GM23338 (cell line): ENCODE data around the gene FAM168B. TPM values are rescaled to one million over a fixed set of nuclear protein-coding genes. Genes with fewer than 3 reads are reported as not detected.

Experiments
- ATAC-seq: fragments of 200-7000 bp; cut with Tn5 transposase; 3 replicates; pipeline ENCODE4 v1.9.1; 2020
- DNase-seq: peaks from one replicate; pipeline ENCODE4 v3.0.0-alpha.2; 2015; ENCODE audit warnings: low spot score
- H2AFZ ChIP-seq: fragments of 200-600 bp; sonication (generic); 2 replicates; pipeline ENCODE4 v1.8.0; 2016; ENCODE audit warnings: antibody characterized with exemption, mild to moderate bottlenecking, moderate library complexity
- H3F3A ChIP-seq: fragments of 200-600 bp; sonication (generic); replicated peaks from 2 replicates; pipeline ENCODE4 v1.8.0; 2017; ENCODE audit warnings: antibody characterized with exemption, mixed run types, low read depth
- H3K27ac ChIP-seq: fragments of 200-600 bp; sonication (generic); 2 replicates; pipeline ENCODE4 v1.6.1; 2016; ENCODE audit warnings: low read depth
- H3K27me3 ChIP-seq: fragments of 200-600 bp; sonication (generic); 2 replicates; pipeline ENCODE4 v1.8.0; 2016; ENCODE audit warnings: mild to moderate bottlenecking, mixed run types, moderate library complexity; ENCODE audit not compliant: insufficient read depth
- H3K36me3 ChIP-seq: fragments of 200-600 bp; sonication (generic); 2 replicates; pipeline ENCODE4 v1.8.0; 2016; ENCODE audit warnings: mild to moderate bottlenecking; ENCODE audit not compliant: insufficient read depth
- H3K4me1 ChIP-seq: fragments of 200-600 bp; sonication (generic); 2 replicates; pipeline ENCODE4 v1.8.0; 2016; ENCODE audit warnings: mild to moderate bottlenecking, moderate library complexity; ENCODE audit not compliant: insufficient read depth
- H3K4me2 ChIP-seq: fragments of 200-600 bp; sonication (generic); 2 replicates; pipeline ENCODE4 v1.7.1; 2017; ENCODE audit warnings: mixed run types
- H3K4me3 ChIP-seq: fragments of 200-600 bp; sonication (generic); 2 replicates; pipeline ENCODE4 v1.6.1; 2016; ENCODE audit warnings: mixed run types
- H3K79me2 ChIP-seq: fragments of 200-600 bp; sonication (generic); replicated peaks from 2 replicates; pipeline ENCODE4 v1.8.0; 2017; ENCODE audit warnings: mild to moderate bottlenecking; ENCODE audit not compliant: insufficient read depth
- H3K9me2 ChIP-seq: fragments of 200-600 bp; sonication (generic); 2 replicates; pipeline ENCODE4 v1.8.0; 2017; ENCODE audit not compliant: insufficient read depth
- H4K20me1 ChIP-seq: fragments of 200-600 bp; sonication (generic); replicated peaks from 2 replicates; pipeline ENCODE4 v1.8.0; 2017; ENCODE audit warnings: mild to moderate bottlenecking; ENCODE audit not compliant: insufficient read depth
- H3K27ac Mint-ChIP-seq: 2 replicates; pipeline ENCODE4 v1.8.0; 2020; ENCODE audit warnings: inconsistent platforms, mild to moderate bottlenecking, moderate library complexity, mixed read lengths
- H3K27me3 Mint-ChIP-seq: 3 replicates; pipeline ENCODE4 v1.8.0; 2022; ENCODE audit warnings: low read depth, mild to moderate bottlenecking, moderate library complexity, mixed read lengths, inconsistent platforms; ENCODE audit not compliant: insufficient read depth, poor library complexity
- H3K36me3 Mint-ChIP-seq: 3 replicates; pipeline ENCODE4 v1.8.0; 2021; ENCODE audit warnings: low read depth, mild to moderate bottlenecking, inconsistent platforms, moderate library complexity, mixed read lengths
- H3K4me1 Mint-ChIP-seq: 3 replicates; pipeline ENCODE4 v1.8.0; 2020; ENCODE audit warnings: mild to moderate bottlenecking, inconsistent platforms, mixed read lengths
- H3K4me3 Mint-ChIP-seq: 3 replicates; pipeline ENCODE4 v1.8.0; 2021; ENCODE audit warnings: moderate library complexity, mild to moderate bottlenecking, inconsistent platforms, mixed read lengths
- H3K9me3 Mint-ChIP-seq: 3 replicates; pipeline ENCODE4 v1.8.0; 2020; ENCODE audit warnings: moderate library complexity, mild to moderate bottlenecking, inconsistent platforms, mixed read lengths
- CREB1 ChIP-seq: fragments of 250-450 bp; sonication (Bioruptor Pico); IDR thresholded peaks from 2 replicates; pipeline ENCODE4 v1.5.0; 2020; ENCODE audit warnings: low read depth, mild to moderate bottlenecking, moderate library complexity
- EZH2 ChIP-seq: fragments of 200-600 bp; sonication (generic); IDR thresholded peaks from one replicate; pipeline ENCODE4 v1.8.0; 2017; ENCODE audit warnings: antibody characterized with exemption, mild to moderate bottlenecking, low read depth; ENCODE audit not compliant: unreplicated experiment
- EZH2phosphoT487 ChIP-seq: fragments of 200-600 bp; sonication (generic); IDR thresholded peaks from one replicate; pipeline ENCODE4 v1.8.1; 2018; ENCODE audit warnings: antibody characterized with exemption; ENCODE audit not compliant: unreplicated experiment
- JUNB ChIP-seq: IDR thresholded peaks from one replicate; pipeline ENCODE4 v1.6.1; 2016; ENCODE audit warnings: antibody characterized with exemption; ENCODE audit not compliant: unreplicated experiment
- NANOG ChIP-seq: IDR thresholded peaks from 2 replicates; pipeline ENCODE4 v1.6.1; 2016; ENCODE audit warnings: antibody characterized with exemption, borderline replicate concordance
- POLR2AphosphoS5 ChIP-seq: IDR thresholded peaks from 2 replicates; pipeline ENCODE4 v1.6.1; 2016; ENCODE audit warnings: antibody characterized with exemption, low read depth
- STAT1 ChIP-seq: IDR thresholded peaks from one replicate; pipeline ENCODE4 v1.6.1; 2016; ENCODE audit warnings: antibody characterized with exemption; ENCODE audit not compliant: unreplicated experiment
- ZNF114 ChIP-seq: fragments of 250-450 bp; sonication (Bioruptor Pico); IDR thresholded peaks from 2 replicates; pipeline ENCODE4 v1.5.0; 2020; ENCODE audit warnings: mild to moderate bottlenecking, moderate library complexity
- ZNF331 ChIP-seq: fragments of 250-450 bp; sonication (Bioruptor Pico); IDR thresholded peaks from 2 replicates; pipeline ENCODE4 v1.5.0; 2020; ENCODE audit warnings: low read depth, mild to moderate bottlenecking, moderate library complexity
- polyA plus RNA-seq: library from polyadenylated mRNA; unstranded; fragments of >200 nt; fragmentation: Nextera tagmentation; extraction: Ambion mirVana; gene quantifications from 2 replicates; pipeline ENCODE4 v1.2.1, GENCODE V29; 2016
- total RNA-seq: library from RNA; depleted of rRNA; stranded (reverse); fragments of >200 nt; shearing (Covaris generic); gene quantifications from 2 replicates; pipeline ENCODE4 v1.2.3, GENCODE V29; 2014
- TF ChIP-seq, protein P1 (sequence below): IDR thresholded peaks from one replicate; pipeline ENCODE4 v1.6.1; 2018; ENCODE audit warnings: antibody characterized with exemption; ENCODE audit not compliant: unreplicated experiment
- TF ChIP-seq, protein P2 (sequence below): fragments of 250-450 bp; sonication (Bioruptor Pico); IDR thresholded peaks from 2 replicates; pipeline ENCODE4 v1.5.0; 2020; ENCODE audit warnings: mild to moderate bottlenecking, moderate library complexity
- TF ChIP-seq, protein P3 (sequence below): IDR thresholded peaks from 2 replicates; pipeline ENCODE4 v1.6.1; 2016; ENCODE audit warnings: antibody characterized with exemption

FAM168B gene
- total and polyA plus RNA-seq, 2 experiments from 2014 or later = 18.8 to 76.8 TPM

GRCh38 chr2:131050896-131051295 is 42.4 kb downstream of the FAM168B start:
- Histone ChIP-seq H3K79me2 (peaks cover 37% of the 10 kb centered on the region), H3K4me1 (no peaks in the 10 kb centered on the region), H3K9me2 (no peaks in the 10 kb centered on the region), H4K20me1 (peaks cover 58% of the 10 kb centered on the region), H3K36me3 (peaks cover 21% of the 10 kb centered on the region), H3K4me2 (no peak overlapping the region), H3K27me3 (no peaks in the 10 kb centered on the region), H3F3A (no peaks in the 10 kb centered on the region), H3K27ac (no peak overlapping the region), H2AFZ (no peak overlapping the region), H3K4me3 (no peak overlapping the region)
- no peaks in the 10 kb centered on the region for H3K9me3 Mint-ChIP-seq
- no peak overlapping the region for H3K27ac Mint-ChIP-seq
- H3K27me3 Mint-ChIP-seq = peaks cover 5% of the 10 kb centered on the region
- peaks cover 81% of the 10 kb centered on the region for H3K36me3 Mint-ChIP-seq
- TF ChIP-seq STAT1 = no peak
- TF ChIP-seq EZH2 = no peak
- TF ChIP-seq CREB1 = no peak
- TF ChIP-seq POLR2AphosphoS5 = no peak
- no peak for TF ChIP-seq JUNB
- no peak for TF ChIP-seq ZNF114 (CRISPR knock-in tag)
- TF ChIP-seq NANOG = no peak
- TF ChIP-seq, protein P1, sequence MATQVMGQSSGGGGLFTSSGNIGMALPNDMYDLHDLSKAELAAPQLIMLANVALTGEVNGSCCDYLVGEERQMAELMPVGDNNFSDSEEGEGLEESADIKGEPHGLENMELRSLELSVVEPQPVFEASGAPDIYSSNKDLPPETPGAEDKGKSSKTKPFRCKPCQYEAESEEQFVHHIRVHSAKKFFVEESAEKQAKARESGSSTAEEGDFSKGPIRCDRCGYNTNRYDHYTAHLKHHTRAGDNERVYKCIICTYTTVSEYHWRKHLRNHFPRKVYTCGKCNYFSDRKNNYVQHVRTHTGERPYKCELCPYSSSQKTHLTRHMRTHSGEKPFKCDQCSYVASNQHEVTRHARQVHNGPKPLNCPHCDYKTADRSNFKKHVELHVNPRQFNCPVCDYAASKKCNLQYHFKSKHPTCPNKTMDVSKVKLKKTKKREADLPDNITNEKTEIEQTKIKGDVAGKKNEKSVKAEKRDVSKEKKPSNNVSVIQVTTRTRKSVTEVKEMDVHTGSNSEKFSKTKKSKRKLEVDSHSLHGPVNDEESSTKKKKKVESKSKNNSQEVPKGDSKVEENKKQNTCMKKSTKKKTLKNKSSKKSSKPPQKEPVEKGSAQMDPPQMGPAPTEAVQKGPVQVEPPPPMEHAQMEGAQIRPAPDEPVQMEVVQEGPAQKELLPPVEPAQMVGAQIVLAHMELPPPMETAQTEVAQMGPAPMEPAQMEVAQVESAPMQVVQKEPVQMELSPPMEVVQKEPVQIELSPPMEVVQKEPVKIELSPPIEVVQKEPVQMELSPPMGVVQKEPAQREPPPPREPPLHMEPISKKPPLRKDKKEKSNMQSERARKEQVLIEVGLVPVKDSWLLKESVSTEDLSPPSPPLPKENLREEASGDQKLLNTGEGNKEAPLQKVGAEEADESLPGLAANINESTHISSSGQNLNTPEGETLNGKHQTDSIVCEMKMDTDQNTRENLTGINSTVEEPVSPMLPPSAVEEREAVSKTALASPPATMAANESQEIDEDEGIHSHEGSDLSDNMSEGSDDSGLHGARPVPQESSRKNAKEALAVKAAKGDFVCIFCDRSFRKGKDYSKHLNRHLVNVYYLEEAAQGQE = no peak
- TF ChIP-seq, protein P2, sequence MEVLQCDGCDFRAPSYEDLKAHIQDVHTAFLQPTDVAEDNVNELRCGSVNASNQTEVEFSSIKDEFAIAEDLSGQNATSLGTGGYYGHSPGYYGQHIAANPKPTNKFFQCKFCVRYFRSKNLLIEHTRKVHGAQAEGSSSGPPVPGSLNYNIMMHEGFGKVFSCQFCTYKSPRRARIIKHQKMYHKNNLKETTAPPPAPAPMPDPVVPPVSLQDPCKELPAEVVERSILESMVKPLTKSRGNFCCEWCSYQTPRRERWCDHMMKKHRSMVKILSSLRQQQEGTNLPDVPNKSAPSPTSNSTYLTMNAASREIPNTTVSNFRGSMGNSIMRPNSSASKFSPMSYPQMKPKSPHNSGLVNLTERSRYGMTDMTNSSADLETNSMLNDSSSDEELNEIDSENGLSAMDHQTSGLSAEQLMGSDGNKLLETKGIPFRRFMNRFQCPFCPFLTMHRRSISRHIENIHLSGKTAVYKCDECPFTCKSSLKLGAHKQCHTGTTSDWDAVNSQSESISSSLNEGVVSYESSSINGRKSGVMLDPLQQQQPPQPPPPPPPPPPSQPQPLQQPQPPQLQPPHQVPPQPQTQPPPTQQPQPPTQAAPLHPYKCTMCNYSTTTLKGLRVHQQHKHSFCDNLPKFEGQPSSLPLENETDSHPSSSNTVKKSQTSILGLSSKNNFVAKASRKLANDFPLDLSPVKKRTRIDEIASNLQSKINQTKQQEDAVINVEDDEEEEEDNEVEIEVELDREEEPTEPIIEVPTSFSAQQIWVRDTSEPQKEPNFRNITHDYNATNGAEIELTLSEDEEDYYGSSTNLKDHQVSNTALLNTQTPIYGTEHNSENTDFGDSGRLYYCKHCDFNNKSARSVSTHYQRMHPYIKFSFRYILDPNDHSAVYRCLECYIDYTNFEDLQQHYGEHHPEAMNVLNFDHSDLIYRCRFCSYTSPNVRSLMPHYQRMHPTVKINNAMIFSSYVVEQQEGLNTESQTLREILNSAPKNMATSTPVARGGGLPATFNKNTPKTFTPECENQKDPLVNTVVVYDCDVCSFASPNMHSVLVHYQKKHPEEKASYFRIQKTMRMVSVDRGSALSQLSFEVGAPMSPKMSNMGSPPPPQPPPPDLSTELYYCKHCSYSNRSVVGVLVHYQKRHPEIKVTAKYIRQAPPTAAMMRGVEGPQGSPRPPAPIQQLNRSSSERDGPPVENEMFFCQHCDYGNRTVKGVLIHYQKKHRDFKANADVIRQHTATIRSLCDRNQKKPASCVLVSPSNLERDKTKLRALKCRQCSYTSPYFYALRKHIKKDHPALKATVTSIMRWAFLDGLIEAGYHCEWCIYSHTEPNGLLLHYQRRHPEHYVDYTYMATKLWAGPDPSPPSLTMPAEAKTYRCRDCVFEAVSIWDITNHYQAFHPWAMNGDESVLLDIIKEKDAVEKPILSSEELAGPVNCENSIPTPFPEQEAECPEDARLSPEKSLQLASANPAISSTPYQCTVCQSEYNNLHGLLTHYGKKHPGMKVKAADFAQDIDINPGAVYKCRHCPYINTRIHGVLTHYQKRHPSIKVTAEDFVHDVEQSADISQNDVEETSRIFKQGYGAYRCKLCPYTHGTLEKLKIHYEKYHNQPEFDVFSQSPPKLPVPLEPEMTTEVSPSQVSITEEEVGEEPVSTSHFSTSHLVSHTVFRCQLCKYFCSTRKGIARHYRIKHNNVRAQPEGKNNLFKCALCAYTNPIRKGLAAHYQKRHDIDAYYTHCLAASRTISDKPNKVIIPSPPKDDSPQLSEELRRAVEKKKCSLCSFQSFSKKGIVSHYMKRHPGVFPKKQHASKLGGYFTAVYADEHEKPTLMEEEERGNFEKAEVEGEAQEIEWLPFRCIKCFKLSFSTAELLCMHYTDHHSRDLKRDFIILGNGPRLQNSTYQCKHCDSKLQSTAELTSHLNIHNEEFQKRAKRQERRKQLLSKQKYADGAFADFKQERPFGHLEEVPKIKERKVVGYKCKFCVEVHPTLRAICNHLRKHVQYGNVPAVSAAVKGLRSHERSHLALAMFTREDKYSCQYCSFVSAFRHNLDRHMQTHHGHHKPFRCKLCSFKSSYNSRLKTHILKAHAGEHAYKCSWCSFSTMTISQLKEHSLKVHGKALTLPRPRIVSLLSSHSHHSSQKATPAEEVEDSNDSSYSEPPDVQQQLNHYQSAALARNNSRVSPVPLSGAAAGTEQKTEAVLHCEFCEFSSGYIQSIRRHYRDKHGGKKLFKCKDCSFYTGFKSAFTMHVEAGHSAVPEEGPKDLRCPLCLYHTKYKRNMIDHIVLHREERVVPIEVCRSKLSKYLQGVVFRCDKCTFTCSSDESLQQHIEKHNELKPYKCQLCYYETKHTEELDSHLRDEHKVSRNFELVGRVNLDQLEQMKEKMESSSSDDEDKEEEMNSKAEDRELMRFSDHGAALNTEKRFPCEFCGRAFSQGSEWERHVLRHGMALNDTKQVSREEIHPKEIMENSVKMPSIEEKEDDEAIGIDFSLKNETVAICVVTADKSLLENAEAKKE (CRISPR knock-in tag) = no peak
- TF ChIP-seq ZNF331 (CRISPR knock-in tag) = no peak
- no peak for TF ChIP-seq EZH2phosphoT487
- TF ChIP-seq, protein P3, sequence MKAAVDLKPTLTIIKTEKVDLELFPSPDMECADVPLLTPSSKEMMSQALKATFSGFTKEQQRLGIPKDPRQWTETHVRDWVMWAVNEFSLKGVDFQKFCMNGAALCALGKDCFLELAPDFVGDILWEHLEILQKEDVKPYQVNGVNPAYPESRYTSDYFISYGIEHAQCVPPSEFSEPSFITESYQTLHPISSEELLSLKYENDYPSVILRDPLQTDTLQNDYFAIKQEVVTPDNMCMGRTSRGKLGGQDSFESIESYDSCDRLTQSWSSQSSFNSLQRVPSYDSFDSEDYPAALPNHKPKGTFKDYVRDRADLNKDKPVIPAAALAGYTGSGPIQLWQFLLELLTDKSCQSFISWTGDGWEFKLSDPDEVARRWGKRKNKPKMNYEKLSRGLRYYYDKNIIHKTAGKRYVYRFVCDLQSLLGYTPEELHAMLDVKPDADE = no peak
- no peak overlapping the region for H3K4me3 Mint-ChIP-seq
- DNase-seq (no peak), ATAC-seq (no peak)
- no peaks in the 10 kb centered on the region; the same call in 2 of the 3 replicates for H3K4me1 Mint-ChIP-seq
